ENCODE measurements around the gene PDHB. TPM values are rescaled to one million over a fixed set of nuclear protein-coding genes. Genes with fewer than 3 reads are reported as not detected.

The PDHB gene
- total RNA-seq, 1 donor from 2014 or later, result 76.9 TPM

DNA sequence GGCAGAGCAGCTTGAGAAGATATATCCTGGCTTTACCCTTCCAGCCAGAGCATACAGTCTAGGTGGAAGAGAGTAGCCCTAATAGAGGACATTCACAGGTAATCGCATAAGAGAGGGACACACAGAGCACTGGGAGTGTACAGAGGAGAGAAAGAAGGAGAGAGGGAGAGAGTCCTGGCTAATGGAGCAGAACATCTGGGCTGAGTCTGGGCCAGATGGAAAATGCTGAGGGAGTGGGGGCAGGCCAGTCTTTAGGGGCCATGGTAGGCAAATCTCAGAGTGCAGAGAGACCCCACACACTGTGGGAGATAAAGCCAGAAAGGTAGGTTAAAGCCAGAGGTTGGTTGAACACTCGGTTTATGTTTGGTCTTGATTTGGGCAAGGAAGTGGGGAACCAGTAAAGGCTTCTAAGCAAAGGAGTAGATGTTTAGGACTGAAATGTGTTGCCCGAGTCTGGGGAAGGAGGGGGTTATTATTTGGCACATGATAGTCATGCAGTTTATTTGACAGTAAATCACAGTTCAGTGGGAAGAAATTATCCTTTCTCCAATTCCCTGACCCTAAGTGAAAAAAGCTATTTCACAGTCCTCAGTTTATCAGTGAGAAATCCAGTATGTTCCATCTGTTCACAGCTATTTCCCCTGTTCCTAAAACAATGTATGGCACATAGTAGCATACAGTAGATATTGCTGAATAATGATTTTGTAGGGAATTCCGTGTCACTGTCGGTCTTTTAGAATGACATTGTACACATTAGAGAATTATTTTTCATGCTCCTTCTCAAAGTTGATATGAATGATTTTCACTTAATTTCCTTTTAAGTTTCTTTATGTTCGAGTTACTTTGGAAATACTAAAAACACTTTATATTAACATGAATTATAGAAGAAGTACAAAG, 45.7 kb downstream of the PDHB start:
- no peak for DNase-seq (ENCODE audit: extremely low spot score, unreplicated experiment)
- peaks cover 21% of the 10 kb centered on the region for H3K4me1 Mint-ChIP-seq (ENCODE audit: unreplicated experiment)

DNA sequence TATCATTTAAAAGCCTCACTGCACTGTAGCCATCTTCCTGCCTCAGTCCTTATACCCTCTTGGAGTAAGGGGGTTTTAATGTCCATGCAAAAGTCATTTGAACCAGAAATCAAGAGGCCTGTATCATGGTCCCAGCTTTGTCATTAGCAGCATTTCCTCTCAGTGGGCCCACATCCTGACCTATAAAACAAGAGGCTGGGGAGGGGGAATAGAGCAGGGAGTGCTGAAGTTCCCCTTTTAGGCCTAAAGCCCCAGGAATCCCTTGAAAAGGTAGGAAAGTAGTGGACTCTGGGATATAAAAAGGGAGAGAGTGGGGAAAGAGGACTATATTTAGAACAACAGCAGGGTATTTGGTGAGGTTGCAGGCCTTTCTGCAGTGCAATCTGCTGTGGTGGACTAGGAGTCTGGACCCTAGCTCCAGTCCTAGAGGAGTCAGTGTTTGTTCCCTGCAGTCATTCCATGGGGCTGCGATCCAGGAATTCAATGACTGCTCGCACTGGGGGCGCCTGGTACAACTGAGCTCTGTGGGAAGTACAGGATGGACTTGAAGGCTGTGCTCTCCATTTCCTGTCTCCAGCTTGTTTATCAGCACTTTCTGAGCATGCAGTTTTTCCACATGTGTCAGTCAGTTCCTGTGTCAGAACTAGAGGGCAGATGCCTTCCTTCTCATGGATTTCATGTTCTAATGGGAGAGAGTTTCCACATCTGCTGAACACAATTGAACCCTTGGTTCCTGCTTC, 46.8 kb downstream of the PDHB start:
- Mint-ChIP-seq H3K27ac (peak overlapping the region; percentile 24), H3K27me3 (no peaks in the 10 kb centered on the region), H3K4me3 (no peak overlapping the region), H3K36me3 (peaks cover 6% of the 10 kb centered on the region), H3K4me1 (ENCODE audit: unreplicated experiment) (peaks cover 20% of the 10 kb centered on the region), H3K9me3 (no peaks in the 10 kb centered on the region)
- DNase-seq (ENCODE audit: extremely low spot score, unreplicated experiment), result no peak
- TF ChIP-seq, protein P1, sequence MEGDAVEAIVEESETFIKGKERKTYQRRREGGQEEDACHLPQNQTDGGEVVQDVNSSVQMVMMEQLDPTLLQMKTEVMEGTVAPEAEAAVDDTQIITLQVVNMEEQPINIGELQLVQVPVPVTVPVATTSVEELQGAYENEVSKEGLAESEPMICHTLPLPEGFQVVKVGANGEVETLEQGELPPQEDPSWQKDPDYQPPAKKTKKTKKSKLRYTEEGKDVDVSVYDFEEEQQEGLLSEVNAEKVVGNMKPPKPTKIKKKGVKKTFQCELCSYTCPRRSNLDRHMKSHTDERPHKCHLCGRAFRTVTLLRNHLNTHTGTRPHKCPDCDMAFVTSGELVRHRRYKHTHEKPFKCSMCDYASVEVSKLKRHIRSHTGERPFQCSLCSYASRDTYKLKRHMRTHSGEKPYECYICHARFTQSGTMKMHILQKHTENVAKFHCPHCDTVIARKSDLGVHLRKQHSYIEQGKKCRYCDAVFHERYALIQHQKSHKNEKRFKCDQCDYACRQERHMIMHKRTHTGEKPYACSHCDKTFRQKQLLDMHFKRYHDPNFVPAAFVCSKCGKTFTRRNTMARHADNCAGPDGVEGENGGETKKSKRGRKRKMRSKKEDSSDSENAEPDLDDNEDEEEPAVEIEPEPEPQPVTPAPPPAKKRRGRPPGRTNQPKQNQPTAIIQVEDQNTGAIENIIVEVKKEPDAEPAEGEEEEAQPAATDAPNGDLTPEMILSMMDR (conservative IDR thresholded peaks at IDR 0.05), result no peak

More for the DNA sequence above, 45.7 kb downstream of the PDHB start:
- H3K9me3 Mint-ChIP-seq, result no peaks in the 10 kb centered on the region
- H3K36me3 Mint-ChIP-seq, result peaks cover 6% of the 10 kb centered on the region
- TF ChIP-seq, protein P1 (conservative IDR thresholded peaks at IDR 0.05), result no peak
- H3K27me3 Mint-ChIP-seq, result no peaks in the 10 kb centered on the region
- H3K27ac Mint-ChIP-seq, result peak overlapping the region; percentile 24
- H3K4me3 Mint-ChIP-seq, result no peak overlapping the region

DNA sequence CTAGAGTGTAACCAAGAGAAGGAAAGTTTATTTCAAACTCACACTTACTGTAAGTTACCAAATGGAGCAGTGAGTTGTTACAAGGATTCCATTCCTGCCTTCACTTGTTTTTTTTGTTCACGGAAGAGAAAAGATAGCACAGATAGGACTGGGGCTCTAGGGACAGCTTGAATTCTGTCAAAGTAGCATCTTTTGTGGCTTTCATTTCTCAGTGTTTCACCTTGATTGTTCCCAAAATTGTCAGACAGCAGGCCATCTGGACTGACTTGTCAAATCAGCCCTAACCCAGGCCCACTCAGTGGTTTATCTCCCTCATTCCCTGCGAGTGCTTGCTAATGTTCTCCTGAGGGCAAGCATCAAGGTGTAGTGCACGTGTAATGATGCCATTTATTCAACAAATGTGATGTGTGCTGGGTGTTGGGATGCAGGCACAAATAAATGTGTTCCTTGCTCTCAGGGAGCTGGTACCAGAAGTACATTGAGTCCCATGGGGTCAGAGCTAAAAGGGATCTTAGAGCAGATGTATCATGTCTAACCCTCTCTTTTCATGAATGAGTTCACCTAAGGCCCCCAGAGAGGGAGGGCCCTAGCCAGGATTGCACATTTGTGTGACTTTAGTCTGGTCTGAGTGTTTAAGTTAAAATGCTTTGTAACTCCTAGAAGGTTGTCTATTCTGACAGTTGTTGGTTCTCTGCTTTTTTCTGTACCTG, 49.1 kb downstream of the PDHB start:
- H3K27ac Mint-ChIP-seq, result no peak overlapping the region
- no peaks in the 10 kb centered on the region for H3K9me3 Mint-ChIP-seq
- peaks cover 9% of the 10 kb centered on the region for H3K36me3 Mint-ChIP-seq
- no peak overlapping the region for H3K4me3 Mint-ChIP-seq
- TF ChIP-seq, protein P1 (conservative IDR thresholded peaks at IDR 0.05), result no peak
- H3K27me3 Mint-ChIP-seq, result no peaks in the 10 kb centered on the region
- no peak for DNase-seq (ENCODE audit: extremely low spot score, unreplicated experiment)
- H3K4me1 Mint-ChIP-seq (ENCODE audit: unreplicated experiment), result peaks cover 16% of the 10 kb centered on the region

DNA sequence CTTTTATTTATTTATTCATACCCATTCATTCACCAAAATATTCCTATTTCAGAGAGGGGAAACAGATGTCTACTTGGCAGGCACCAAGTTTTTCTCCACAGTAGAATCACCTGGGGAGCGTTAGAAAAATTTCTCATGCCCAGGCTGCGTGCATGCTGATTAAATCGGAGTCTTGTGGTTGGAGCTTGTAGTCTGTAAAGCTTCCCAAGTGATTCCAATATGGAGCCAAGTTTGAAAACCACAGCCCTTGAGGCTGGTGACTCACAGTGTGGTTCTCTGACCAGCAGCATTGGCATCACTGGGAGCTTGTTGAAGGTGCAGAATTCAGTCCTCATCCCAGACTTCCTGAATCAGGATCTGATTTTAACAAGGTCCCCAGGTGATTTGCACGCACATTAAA, 49.7 kb downstream of the PDHB start:
- H3K36me3 Mint-ChIP-seq, result peaks cover 9% of the 10 kb centered on the region
- TF ChIP-seq, protein P1 (conservative IDR thresholded peaks at IDR 0.05), result no peak
- H3K27ac Mint-ChIP-seq, result no peak overlapping the region
- peaks cover 14% of the 10 kb centered on the region for H3K4me1 Mint-ChIP-seq (ENCODE audit: unreplicated experiment)
- H3K9me3 Mint-ChIP-seq, result no peaks in the 10 kb centered on the region
- H3K27me3 Mint-ChIP-seq, result no peaks in the 10 kb centered on the region
- no peak for DNase-seq (ENCODE audit: extremely low spot score, unreplicated experiment)
- H3K4me3 Mint-ChIP-seq, result no peak overlapping the region

DNA sequence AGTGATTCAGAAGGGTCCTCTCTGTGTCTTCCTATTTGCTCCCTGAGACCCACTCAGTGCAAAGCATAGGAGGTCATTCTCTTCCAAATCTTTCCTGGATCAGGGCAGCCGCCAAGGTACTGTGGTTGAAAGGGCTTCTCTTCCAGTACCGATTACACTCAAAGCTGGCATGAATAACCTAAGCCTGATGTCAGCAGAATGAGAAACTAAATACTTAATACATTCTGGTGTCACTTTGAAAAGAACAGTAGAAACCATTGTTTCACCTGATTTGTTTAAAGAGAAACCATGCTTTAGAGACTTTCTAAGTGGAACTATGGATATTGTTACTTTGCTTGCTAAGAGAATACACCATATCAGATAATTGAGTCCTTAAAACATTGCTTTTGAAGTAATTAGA, 50.2 kb downstream of the PDHB start:
- Mint-ChIP-seq H3K9me3 (no peaks in the 10 kb centered on the region), H3K4me1 (ENCODE audit: unreplicated experiment) (peaks cover 10% of the 10 kb centered on the region), H3K36me3 (peaks cover 9% of the 10 kb centered on the region), H3K4me3 (no peak overlapping the region), H3K27ac (no peak overlapping the region), H3K27me3 (no peaks in the 10 kb centered on the region)
- TF ChIP-seq, protein P1 (conservative IDR thresholded peaks at IDR 0.05), result no peak
- no peak for DNase-seq (ENCODE audit: extremely low spot score, unreplicated experiment)
